Mononuclear cell (primary cell): ENCODE measurements around the gene DYNC1I1. TPM values are rescaled to one million over a fixed set of nuclear protein-coding genes. Genes with fewer than 3 reads are reported as not detected.

Experiments used
- H3K27me3 ChIP-seq: 2 replicates; pipeline ENCODE4 v1.6.0; 2011; ENCODE audit warnings: low read length, control low read depth; ENCODE audit not compliant: insufficient read depth
- H3K4me1 ChIP-seq: 2 replicates; pipeline ENCODE4 v1.5.1; 2011; ENCODE audit warnings: mild to moderate bottlenecking, low read length, control low read depth; ENCODE audit not compliant: insufficient read depth
- H3K4me3 ChIP-seq: 2 replicates; pipeline ENCODE4 v1.5.1; 2011; ENCODE audit warnings: mild to moderate bottlenecking, low read length, moderate library complexity
- H3K9me3 ChIP-seq: 2 replicates; pipeline ENCODE4 v1.5.1; 2011; ENCODE audit warnings: low read depth, mild to moderate bottlenecking, control low read depth, low read length
- total RNA-seq: library from RNA; depleted of rRNA; stranded (reverse); fragments of >200 nt; gene quantifications from one replicate; pipeline ENCODE4 v1.2.3, GENCODE V29; 2012

The DYNC1I1 gene
- total RNA-seq, 1 donor: 0.10 TPM

GRCh38 chr7:96131525-96131924, 359.2 kb downstream of the DYNC1I1 start:
- Histone ChIP-seq H3K27me3 (no peaks in the 10 kb centered on the region), H3K9me3 (no peaks in the 10 kb centered on the region), H3K4me3 (no peak overlapping the region), H3K4me1 (no peaks in the 10 kb centered on the region)

- H3K9me3 ChIP-seq: no peaks in the 10 kb centered on the region
- no peaks in the 10 kb centered on the region for H3K27me3 ChIP-seq
- no peak overlapping the region for H3K4me3 ChIP-seq
- H3K4me1 ChIP-seq: no peaks in the 10 kb centered on the region
Observed at GRCh38 chr7:96135241-96135640, 362.9 kb downstream of the DYNC1I1 start.

GRCh38 chr7:96136600-96137239, 364.4 kb downstream of the DYNC1I1 start:
- no peaks in the 10 kb centered on the region for H3K9me3 ChIP-seq
- H3K4me1 ChIP-seq: no peaks in the 10 kb centered on the region
- H3K4me3 ChIP-seq: no peak overlapping the region
- no peaks in the 10 kb centered on the region for H3K27me3 ChIP-seq

- H3K4me3 ChIP-seq: no peak overlapping the region
- H3K27me3 ChIP-seq: no peaks in the 10 kb centered on the region
- no peaks in the 10 kb centered on the region for H3K9me3 ChIP-seq
- H3K4me1 ChIP-seq: no peaks in the 10 kb centered on the region
Observed at GRCh38 chr7:96143495-96144259, 371.3 kb downstream of the DYNC1I1 start.

- Histone ChIP-seq H3K9me3 (no peaks in the 10 kb centered on the region), H3K4me3 (no peak overlapping the region), H3K4me1 (no peaks in the 10 kb centered on the region), H3K27me3 (no peaks in the 10 kb centered on the region)
Observed at GRCh38 chr7:96144260-96144526, 371.8 kb downstream of the DYNC1I1 start.

Other genes starting within 250 kb of the DYNC1I1 start
- 1.2 TPM for gene PDK4, start 176.0 kb upstream of the DYNC1I1 start, total RNA-seq